Smooth muscle cell of the pulmonary artery (primary cell): ENCODE data around the gene ZMYM1. TPM values are rescaled to one million over a fixed set of nuclear protein-coding genes. Genes with fewer than 3 reads are reported as not detected.

ENCODE experiments used
- total RNA-seq: library from RNA; depleted of rRNA; stranded (reverse); fragments of >200 nt; gene quantifications from 2 replicates; pipeline ENCODE4 v1.2.3, GENCODE V29; 2014

ZMYM1 gene
- 18.9 and 23.5 TPM in 2 replicates for total RNA-seq

DNA sequence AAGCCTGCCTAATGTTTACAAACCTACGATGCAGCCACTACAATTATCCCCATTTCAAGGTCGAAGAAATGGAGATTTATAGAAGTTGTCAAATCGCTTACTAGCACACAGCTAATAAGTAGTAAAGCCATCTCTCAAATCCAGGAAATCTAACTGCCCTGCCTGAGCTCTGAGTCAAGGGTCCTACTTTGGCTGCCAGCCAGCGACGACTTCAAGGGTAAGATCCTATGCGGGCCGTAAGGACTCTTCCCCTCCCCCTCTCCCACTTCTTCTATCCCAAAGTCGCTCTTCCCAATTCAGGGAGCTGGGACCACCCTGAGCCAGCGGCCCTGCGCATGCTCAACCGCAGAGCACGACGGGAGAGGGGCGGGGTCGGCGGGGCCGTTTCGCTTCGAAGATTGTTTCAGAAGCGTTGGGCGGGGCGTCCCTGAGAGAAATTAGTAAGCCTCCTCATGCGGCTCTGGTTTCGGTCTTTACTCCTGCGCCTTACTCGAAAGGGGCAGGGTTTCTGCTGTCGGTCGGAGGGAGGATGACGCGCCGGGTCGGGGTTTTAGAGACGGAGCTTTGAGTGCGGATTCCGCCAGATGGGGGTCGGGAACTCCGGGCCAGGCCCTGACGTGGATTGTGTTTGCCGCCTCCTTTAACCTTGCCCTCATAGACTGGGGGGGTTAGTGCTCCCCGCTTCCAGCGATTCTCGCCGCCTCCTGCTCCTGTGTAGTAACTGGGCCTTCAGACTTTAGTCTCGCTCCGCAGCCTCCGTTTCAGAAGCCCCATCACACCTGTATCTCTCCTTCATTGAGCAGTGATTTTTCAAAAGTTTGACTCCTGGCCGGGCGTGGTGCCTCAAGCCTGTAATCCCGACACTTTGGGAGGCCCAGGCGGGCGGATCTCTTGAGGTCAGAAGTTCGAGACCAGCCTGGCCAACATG is at the start of gene ZMYM1:
TSS of gene ZMYM1 (plus strand) at position 383 of the 928 bp plus-strand sequence. CDS start 14,603 bp downstream, outside the sequence.

Other genes with a start within 250 kb of the ZMYM1 start
- 23.3 and 29.7 TPM in 2 replicates for gene SMIM12, start 219.6 kb upstream of the ZMYM1 start, total RNA-seq
- gene DLGAP3, start 149.7 kb upstream of the ZMYM1 start, total RNA-seq: 0.07 TPM in 1 of 2 replicates, not detected in the other
- 35.1 and 35.3 TPM in 2 replicates for gene TMEM35B, start 94.0 kb upstream of the ZMYM1 start, total RNA-seq
- gene ZMYM6, start 47.4 kb upstream of the ZMYM1 start, total RNA-seq: 18.7 and 20.1 TPM in 2 replicates
- gene SFPQ, start 113.8 kb downstream of the ZMYM1 start, total RNA-seq: 93.7 and 94.4 TPM in 2 replicates
- gene ZMYM4, start 189.3 kb downstream of the ZMYM1 start, total RNA-seq: 32.2 and 40.8 TPM in 2 replicates